ENCODE results near the gene HTR2A.

The HTR2A gene

DNA sequence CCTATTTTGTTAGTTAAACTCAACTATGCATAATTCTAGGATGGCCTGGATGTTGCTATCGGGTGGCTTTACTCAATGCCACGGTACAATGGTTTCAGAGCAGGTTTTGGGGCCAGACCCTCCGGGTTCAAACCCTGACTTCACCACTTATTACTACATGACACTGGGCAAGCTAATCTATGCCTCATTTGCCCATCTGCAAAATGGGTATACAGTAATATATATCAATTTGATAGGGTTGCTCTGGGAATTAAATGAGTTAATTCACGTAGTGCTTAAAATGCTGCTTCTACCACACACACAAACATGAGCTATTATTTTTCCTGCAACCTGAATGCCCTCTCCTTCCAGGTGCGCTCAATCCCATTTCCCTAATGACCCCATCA, 100.7 kb downstream of the HTR2A start:
- H3F3A ChIP-seq (ENCODE audit: insufficient read depth): peaks cover 12% of the 10 kb centered on the region
- TF ChIP-seq EZH2phosphoT487 (conservative IDR thresholded peaks at IDR 0.05; ENCODE audit: low read length): no peak
- H2AFZ ChIP-seq (ENCODE audit: low read depth, low read length, severe bottlenecking): peak overlapping the region; percentile 98
- 0 out of 2 replicates have a peak overlapping the region, but pooled peaks have one; percentile 8 for H3K27ac ChIP-seq (ENCODE audit: low read depth, low read length)
- no peaks in the 10 kb centered on the region for H3K27me3 ChIP-seq (ENCODE audit: low read length)
- H3K79me2 ChIP-seq (ENCODE audit: insufficient read depth, low read length): peaks cover 30% of the 10 kb centered on the region
- no peaks in the 10 kb centered on the region for H3K9me2 ChIP-seq (replicated peaks; ENCODE audit: insufficient read depth, low read length)
- H3K9me3 ChIP-seq (ENCODE audit: insufficient read depth, low read length): no peaks in the 10 kb centered on the region
- peaks cover 8% of the 10 kb centered on the region; the same call in 1 of the 2 replicates for H3K36me3 ChIP-seq (ENCODE audit: low read length)
- peak overlapping the region; percentile 90 for H3K4me3 ChIP-seq (ENCODE audit: insufficient read depth, low read length, poor library complexity, severe bottlenecking)
- no peaks in the 10 kb centered on the region for H4K20me1 ChIP-seq (ENCODE audit: low read depth, low read length)
- H3K4me2 ChIP-seq (ENCODE audit: low read depth, low read length, poor library complexity, severe bottlenecking): peak overlapping the region; percentile 85
- peak overlapping the region; percentile 89 for H3K9ac ChIP-seq (ENCODE audit: low read length)

DNA sequence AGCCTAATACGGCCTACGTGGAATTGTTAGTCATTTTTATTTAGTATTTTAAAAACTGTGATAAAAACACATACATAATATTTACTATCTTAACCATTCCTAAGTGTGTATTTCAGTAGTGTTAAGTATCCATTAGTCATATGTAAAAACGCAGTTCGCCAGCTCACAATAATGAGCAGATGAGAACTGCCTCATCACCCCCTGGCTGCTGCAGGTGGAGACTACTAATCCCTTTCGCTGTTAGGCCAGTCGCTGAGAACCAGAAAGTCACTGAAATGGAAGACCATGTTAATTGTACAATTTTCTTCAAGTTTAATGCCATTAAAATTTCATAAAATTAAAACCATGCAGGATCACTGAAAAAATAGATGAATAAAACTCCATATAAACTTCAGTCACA, 101.5 kb downstream of the HTR2A start:
- Histone ChIP-seq H3K79me2 (ENCODE audit: insufficient read depth, low read length) (peaks cover 30% of the 10 kb centered on the region), H3F3A (ENCODE audit: insufficient read depth) (peaks cover 12% of the 10 kb centered on the region), H3K9me2 (replicated peaks; ENCODE audit: insufficient read depth, low read length) (no peaks in the 10 kb centered on the region), H3K27ac (ENCODE audit: low read depth, low read length) (no peak overlapping the region), H3K4me2 (ENCODE audit: low read depth, low read length, poor library complexity, severe bottlenecking) (peak overlapping the region; percentile 85), H3K36me3 (ENCODE audit: low read length) (peaks cover 16% of the 10 kb centered on the region), H3K9me3 (ENCODE audit: insufficient read depth, low read length) (no peaks in the 10 kb centered on the region), H4K20me1 (ENCODE audit: low read depth, low read length) (no peaks in the 10 kb centered on the region), H2AFZ (ENCODE audit: low read depth, low read length, severe bottlenecking) (no peak overlapping the region), H3K27me3 (ENCODE audit: low read length) (no peaks in the 10 kb centered on the region), H3K4me3 (ENCODE audit: insufficient read depth, low read length, poor library complexity, severe bottlenecking) (no peak overlapping the region), H3K9ac (ENCODE audit: low read length) (no peak overlapping the region)
- TF ChIP-seq EZH2phosphoT487 (conservative IDR thresholded peaks at IDR 0.05; ENCODE audit: low read length): no peak
- TF ChIP-seq, protein P1, sequence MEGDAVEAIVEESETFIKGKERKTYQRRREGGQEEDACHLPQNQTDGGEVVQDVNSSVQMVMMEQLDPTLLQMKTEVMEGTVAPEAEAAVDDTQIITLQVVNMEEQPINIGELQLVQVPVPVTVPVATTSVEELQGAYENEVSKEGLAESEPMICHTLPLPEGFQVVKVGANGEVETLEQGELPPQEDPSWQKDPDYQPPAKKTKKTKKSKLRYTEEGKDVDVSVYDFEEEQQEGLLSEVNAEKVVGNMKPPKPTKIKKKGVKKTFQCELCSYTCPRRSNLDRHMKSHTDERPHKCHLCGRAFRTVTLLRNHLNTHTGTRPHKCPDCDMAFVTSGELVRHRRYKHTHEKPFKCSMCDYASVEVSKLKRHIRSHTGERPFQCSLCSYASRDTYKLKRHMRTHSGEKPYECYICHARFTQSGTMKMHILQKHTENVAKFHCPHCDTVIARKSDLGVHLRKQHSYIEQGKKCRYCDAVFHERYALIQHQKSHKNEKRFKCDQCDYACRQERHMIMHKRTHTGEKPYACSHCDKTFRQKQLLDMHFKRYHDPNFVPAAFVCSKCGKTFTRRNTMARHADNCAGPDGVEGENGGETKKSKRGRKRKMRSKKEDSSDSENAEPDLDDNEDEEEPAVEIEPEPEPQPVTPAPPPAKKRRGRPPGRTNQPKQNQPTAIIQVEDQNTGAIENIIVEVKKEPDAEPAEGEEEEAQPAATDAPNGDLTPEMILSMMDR (IDR thresholded peaks at IDR 0.05; ENCODE audit: insufficient read depth, low read length, poor library complexity, severe bottlenecking): no peak

DNA sequence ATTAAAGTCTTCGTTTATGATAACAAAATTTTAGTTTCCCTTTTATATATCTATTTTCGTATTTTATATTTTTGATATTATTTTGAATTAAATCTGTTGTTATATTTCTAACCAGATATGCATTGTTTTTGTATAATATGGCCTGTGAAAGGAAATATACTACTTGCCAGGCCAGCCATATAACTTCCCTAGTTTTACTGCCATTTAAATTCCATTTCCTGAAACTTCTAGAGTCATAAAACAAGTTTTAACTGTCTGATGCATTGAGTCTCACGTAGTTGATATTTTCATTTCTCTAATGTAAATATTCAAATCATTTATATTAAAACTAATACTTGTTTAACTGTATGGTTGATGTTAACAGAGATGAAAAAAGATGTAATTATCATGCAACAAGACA, 113.3 kb downstream of the HTR2A start:
- TF ChIP-seq, protein P1 (IDR thresholded peaks at IDR 0.05; ENCODE audit: insufficient read depth, low read length, poor library complexity, severe bottlenecking): no peak
- TF ChIP-seq EZH2phosphoT487 (conservative IDR thresholded peaks at IDR 0.05; ENCODE audit: low read length): no peak
- H3K36me3 ChIP-seq (ENCODE audit: low read length): peaks cover 77% of the 10 kb centered on the region
- no peaks in the 10 kb centered on the region for H3K79me2 ChIP-seq (ENCODE audit: insufficient read depth, low read length)

DNA sequence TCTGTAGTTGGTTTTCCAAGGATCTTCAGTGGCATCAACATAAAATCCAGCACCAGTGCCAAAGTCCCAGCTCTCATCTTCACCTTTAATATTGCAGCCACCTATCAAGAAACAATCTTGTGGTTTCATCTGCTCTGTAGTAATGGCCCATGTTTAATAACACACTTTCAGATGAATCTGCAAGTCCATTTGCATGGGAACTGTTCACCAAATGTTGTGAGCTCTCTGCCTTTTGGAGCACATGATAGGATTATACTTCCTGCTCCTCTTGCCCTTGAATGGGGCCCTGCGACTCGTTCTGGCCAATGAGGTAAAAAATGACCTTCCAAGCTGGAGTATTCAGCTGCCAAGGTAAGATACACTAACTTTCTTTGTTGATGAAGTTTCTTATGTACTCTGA, 114.2 kb downstream of the HTR2A start:
- H3K27me3 ChIP-seq (ENCODE audit: low read length): no peaks in the 10 kb centered on the region
- H3K9me3 ChIP-seq (ENCODE audit: insufficient read depth, low read length): no peaks in the 10 kb centered on the region
- H3K9me2 ChIP-seq (replicated peaks; ENCODE audit: insufficient read depth, low read length): no peaks in the 10 kb centered on the region
- TF ChIP-seq, protein P1 (IDR thresholded peaks at IDR 0.05; ENCODE audit: insufficient read depth, low read length, poor library complexity, severe bottlenecking): no peak
- no peak for TF ChIP-seq EZH2phosphoT487 (conservative IDR thresholded peaks at IDR 0.05; ENCODE audit: low read length)
- H2AFZ ChIP-seq (ENCODE audit: low read depth, low read length, severe bottlenecking): no peak overlapping the region
- no peak overlapping the region for H3K27ac ChIP-seq (ENCODE audit: low read depth, low read length)
- H4K20me1 ChIP-seq (ENCODE audit: low read depth, low read length): no peaks in the 10 kb centered on the region
- no peak overlapping the region for H3K9ac ChIP-seq (ENCODE audit: low read length)
- H3K4me2 ChIP-seq (ENCODE audit: low read depth, low read length, poor library complexity, severe bottlenecking): no peak overlapping the region
- H3F3A ChIP-seq (ENCODE audit: insufficient read depth): no peaks in the 10 kb centered on the region
- H3K36me3 ChIP-seq (ENCODE audit: low read length): peaks cover 71% of the 10 kb centered on the region
- no peaks in the 10 kb centered on the region for H3K79me2 ChIP-seq (ENCODE audit: insufficient read depth, low read length)
- H3K4me3 ChIP-seq (ENCODE audit: insufficient read depth, low read length, poor library complexity, severe bottlenecking): no peak overlapping the region

More for the DNA sequence above, 113.3 kb downstream of the HTR2A start:
- H3K9me2 ChIP-seq (replicated peaks; ENCODE audit: insufficient read depth, low read length): no peaks in the 10 kb centered on the region
- H3K4me3 ChIP-seq (ENCODE audit: insufficient read depth, low read length, poor library complexity, severe bottlenecking): no peak overlapping the region
- H3K27ac ChIP-seq (ENCODE audit: low read depth, low read length): no peak overlapping the region
- no peak overlapping the region for H3K9ac ChIP-seq (ENCODE audit: low read length)
- H4K20me1 ChIP-seq (ENCODE audit: low read depth, low read length): no peaks in the 10 kb centered on the region
- H3K9me3 ChIP-seq (ENCODE audit: insufficient read depth, low read length): no peaks in the 10 kb centered on the region
- H3F3A ChIP-seq (ENCODE audit: insufficient read depth): no peaks in the 10 kb centered on the region
- H3K27me3 ChIP-seq (ENCODE audit: low read length): no peaks in the 10 kb centered on the region
- no peak overlapping the region for H3K4me2 ChIP-seq (ENCODE audit: low read depth, low read length, poor library complexity, severe bottlenecking)
- no peak overlapping the region for H2AFZ ChIP-seq (ENCODE audit: low read depth, low read length, severe bottlenecking)

Data from SU-DHL-6 (cell line).